ENCODE results near the gene USP24.
"Not testable (repeated sequence)": the region's sequence is repeated elsewhere in the genome, so short reads cannot be mapped to it uniquely, and the experiment has no call there.

Gene USP24

GRCh38 chr1:55215194-55216021 is at the start of gene USP24:
USP24 (minus strand) TSS chr1:55215364; CDS start chr1:55215113, 251 bp downstream.
- DNase-seq, result peak; percentile 72 to 78

- DNase-seq, result no peak
Observed at GRCh38 chr1:55262822-55263221, 47.7 kb upstream of the USP24 start.

GRCh38 chr1:55259911-55260609 is 44.9 kb upstream of the USP24 start:
- DNase-seq, result no peak

GRCh38 chr1:55257958-55258357 is 42.8 kb upstream of the USP24 start:
- DNase-seq, result peak in 1 of 2 experiments; percentile 19

GRCh38 chr1:55255901-55256300 is 40.7 kb upstream of the USP24 start:
- DNase-seq, result no peak

GRCh38 chr1:55252942-55253589 is 37.9 kb upstream of the USP24 start:
- no peak for DNase-seq

- DNase-seq, result no peak
Observed at GRCh38 chr1:55250399-55251075, 35.4 kb upstream of the USP24 start.

- DNase-seq, result no peak
Observed at GRCh38 chr1:55249646-55250398, 34.7 kb upstream of the USP24 start.

- DNase-seq, result no peak
Observed at GRCh38 chr1:55246896-55247295, 31.7 kb upstream of the USP24 start.

GRCh38 chr1:55246331-55246730 is 31.2 kb upstream of the USP24 start:
- no peak for DNase-seq

GRCh38 chr1:55245781-55246180 is 30.6 kb upstream of the USP24 start:
- no peak for DNase-seq

- no peak for DNase-seq
Observed at GRCh38 chr1:55244476-55245099, 29.4 kb upstream of the USP24 start.

GRCh38 chr1:55243655-55244054 is 28.5 kb upstream of the USP24 start:
- DNase-seq, result no peak

GRCh38 chr1:55239548-55239947 is 24.4 kb upstream of the USP24 start:
- DNase-seq, result no peak

GRCh38 chr1:55235722-55236121 is 20.6 kb upstream of the USP24 start:
- DNase-seq, result no peak

- no peak for DNase-seq
Observed at GRCh38 chr1:55234016-55234415, 18.9 kb upstream of the USP24 start.

GRCh38 chr1:55233145-55233777 is 18.1 kb upstream of the USP24 start:
- no peak for DNase-seq

GRCh38 chr1:55232448-55233144 is 17.4 kb upstream of the USP24 start:
- no peak for DNase-seq

GRCh38 chr1:55231745-55232144 is 16.6 kb upstream of the USP24 start:
- DNase-seq, result no peak

GRCh38 chr1:55230659-55231058 is 15.5 kb upstream of the USP24 start:
- DNase-seq, result no peak

- DNase-seq, result not testable (repeated sequence)
Observed at GRCh38 chr1:55229726-55230125, 14.6 kb upstream of the USP24 start.

Measured in activated CD4-positive, alpha-beta T cell treated with anti-CD3 and anti-CD28 coated beads, Interleukin-2, amount 50 U/mL, for 48 hours (primary cell).